ENCODE measurements around the gene ITGB7.
"Not testable (repeated sequence)": the region's sequence is repeated elsewhere in the genome, so short reads cannot be mapped to it uniquely, and the experiment has no call there.

DNA sequence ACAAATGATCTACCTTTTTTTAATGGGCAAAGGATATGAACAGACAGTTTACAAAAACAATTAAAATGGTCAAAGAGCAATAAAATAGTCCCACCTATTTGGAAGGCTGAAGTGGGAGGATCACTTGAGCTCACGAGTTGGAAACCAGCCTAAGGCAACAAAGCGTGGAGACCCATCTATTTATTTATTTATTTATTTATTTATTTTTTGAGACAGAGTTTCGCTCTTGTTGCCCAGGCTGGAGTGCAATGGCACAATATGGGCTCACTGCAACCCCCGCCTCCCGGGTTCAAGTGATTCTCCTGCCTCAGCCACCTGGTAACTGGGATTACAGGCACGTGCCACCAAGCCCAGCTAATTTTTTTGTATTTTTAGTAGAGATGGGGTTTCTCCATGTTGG is 29.6 kb downstream of the ITGB7 start:
- TF ChIP-seq, protein P1, sequence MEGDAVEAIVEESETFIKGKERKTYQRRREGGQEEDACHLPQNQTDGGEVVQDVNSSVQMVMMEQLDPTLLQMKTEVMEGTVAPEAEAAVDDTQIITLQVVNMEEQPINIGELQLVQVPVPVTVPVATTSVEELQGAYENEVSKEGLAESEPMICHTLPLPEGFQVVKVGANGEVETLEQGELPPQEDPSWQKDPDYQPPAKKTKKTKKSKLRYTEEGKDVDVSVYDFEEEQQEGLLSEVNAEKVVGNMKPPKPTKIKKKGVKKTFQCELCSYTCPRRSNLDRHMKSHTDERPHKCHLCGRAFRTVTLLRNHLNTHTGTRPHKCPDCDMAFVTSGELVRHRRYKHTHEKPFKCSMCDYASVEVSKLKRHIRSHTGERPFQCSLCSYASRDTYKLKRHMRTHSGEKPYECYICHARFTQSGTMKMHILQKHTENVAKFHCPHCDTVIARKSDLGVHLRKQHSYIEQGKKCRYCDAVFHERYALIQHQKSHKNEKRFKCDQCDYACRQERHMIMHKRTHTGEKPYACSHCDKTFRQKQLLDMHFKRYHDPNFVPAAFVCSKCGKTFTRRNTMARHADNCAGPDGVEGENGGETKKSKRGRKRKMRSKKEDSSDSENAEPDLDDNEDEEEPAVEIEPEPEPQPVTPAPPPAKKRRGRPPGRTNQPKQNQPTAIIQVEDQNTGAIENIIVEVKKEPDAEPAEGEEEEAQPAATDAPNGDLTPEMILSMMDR (IDR thresholded peaks at IDR 0.05) = not testable (repeated sequence)
- TF ChIP-seq EZH2phosphoT487, EZH2 (IDR thresholded peaks at IDR 0.05): not testable (repeated sequence)
